Kidney (tissue), 14 donors: ENCODE data around the gene RAI1. TPM values are rescaled to one million over a fixed set of nuclear protein-coding genes. Genes with fewer than 3 reads are reported as not detected.
A peak's percentile ranks its signal among the peaks of the same experiment; 100 is the strongest.

Source experiments
- DNase-seq, 5 donors: peaks; one replicate each; pipeline ENCODE4 v3.0.0-alpha.2; 2013 to 2020
- FAIRE-seq: peaks from 2 replicates; lab custom pipeline; 2012; peaks lifted over from hg19 to GRCh38; lab: Jason Lieb, UNC
- H3K27ac ChIP-seq, 2 donors: one replicate each; pipeline ENCODE4 v1.7.0; 2013; ENCODE audit warnings: low read depth in 2 of 2, low read length in 2 of 2, inconsistent platforms in 1 of 2
- H3K27me3 ChIP-seq: one replicate; pipeline ENCODE4 v1.7.1; 2013; ENCODE audit warnings: low read length, inconsistent platforms; ENCODE audit not compliant: control insufficient read depth, insufficient read depth
- H3K36me3 ChIP-seq, 3 donors: one replicate each; pipeline versions ENCODE4 v1.7.0 to v1.7.1; 2013; ENCODE audit warnings: low read length in 3 of 3, control low read depth in 1 of 3, inconsistent platforms in 1 of 3; ENCODE audit not compliant: insufficient read depth in 3 of 3, control insufficient read depth in 2 of 3
- H3K4me1 ChIP-seq, 3 donors: one replicate each; pipeline versions ENCODE4 v1.7.0 to v1.7.1; 2013; ENCODE audit warnings: low read length in 3 of 3, inconsistent platforms in 1 of 3, low read depth in 1 of 3; ENCODE audit not compliant: control insufficient read depth in 2 of 3, insufficient read depth in 2 of 3
- H3K4me3 ChIP-seq, 3 donors: one replicate each; pipeline versions ENCODE4 v1.7.0 to v1.8.1; 2013; ENCODE audit warnings: low read length in 3 of 3, control low read depth in 1 of 3, inconsistent platforms in 1 of 3
- H3K9ac ChIP-seq, 3 donors: one replicate each; pipeline versions ENCODE4 v1.7.0 to v1.7.1; 2013; ENCODE audit warnings: low read length in 3 of 3, control low read depth in 1 of 3, inconsistent platforms in 1 of 3
- H3K9me3 ChIP-seq, 3 donors: one replicate each; pipeline versions ENCODE4 v1.7.0 to v1.7.1; 2013; ENCODE audit warnings: low read length in 3 of 3, control low read depth in 1 of 3, inconsistent platforms in 1 of 3; ENCODE audit not compliant: control insufficient read depth in 2 of 3, insufficient read depth in 1 of 3
- CTCF ChIP-seq: IDR thresholded peaks from 3 replicates; pipeline ENCODE4 v1.5.1; 2012; ENCODE audit warnings: mild to moderate bottlenecking, moderate library complexity, borderline replicate concordance; ENCODE audit not compliant: insufficient read depth; ENCODE audit errors: extremely low read depth
- intact Hi-C: fragments of 100-400 bp; cut with DNase I; formaldehyde crosslinking; loops from one replicate; pipeline ENCODE4 v1.11.1; 2022
- polyA plus RNA-seq: library from polyadenylated mRNA; stranded (reverse); fragments of 350-450 nt; fragmentation: Illumina TruSeq; extraction: RNeasy Lipid Tissue Mini Kit (QIAGEN cat#74804); gene quantifications from one replicate; pipeline ENCODE4 v1.2.3, GENCODE V29; 2014; ENCODE audit warnings: low read depth, low replicate concordance; ENCODE audit not compliant: insufficient read depth
- total RNA-seq: library from RNA; stranded (reverse); fragmentation: NEBNext Ultra II Directional; extraction: Animal tissue kit (Norgen Biotek cat#: 25700); gene quantifications from one replicate; pipeline ENCODE4 v1.2.1, GENCODE V29; 2021
- donor health status: control.
- donor health status: control.
- donor health status: control.
- donor health status: control.
- donor health status: control.
- donor health status: DM: yes; HTN: yes; CAD: no.
- donor health status: Normal renal cell carcinoma (clear cell type).

RAI1 gene
- total and polyA plus RNA-seq, 2 donors from 2014 or later: 6.7 to 50.5 TPM

DNA sequence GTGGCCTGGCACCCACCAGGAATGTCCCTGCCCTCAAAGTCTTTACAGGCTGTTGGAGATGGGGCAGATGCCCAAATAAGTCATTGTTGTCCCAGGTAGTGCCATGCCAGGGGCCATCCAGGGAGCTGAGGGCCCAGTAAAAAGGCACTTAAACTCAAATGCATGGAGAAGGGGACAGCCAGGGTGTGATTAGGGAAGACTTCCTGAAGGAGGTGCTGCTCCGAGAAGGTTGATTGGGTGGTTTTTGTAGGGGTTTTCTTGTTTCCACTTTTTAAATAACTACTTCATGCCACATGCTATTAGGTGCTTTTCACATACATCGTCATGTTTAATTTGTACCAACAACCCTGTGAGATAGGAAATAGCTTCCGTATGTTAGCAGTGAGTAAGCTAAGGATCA lies 66.9 kb downstream of the RAI1 start:
- no peak overlapping the region for H3K9ac ChIP-seq
- H3K4me3 ChIP-seq: no peak overlapping the region
- H3K4me1 ChIP-seq: peaks cover 0 to 20% (median 4%) of the 10 kb centered on the region in 3 donors
- FAIRE-seq (no peak), DNase-seq (no peak)
- H3K36me3 ChIP-seq: no peaks in the 10 kb centered on the region
- intact Hi-C loops: no loop called here
- no peak overlapping the region for H3K27ac ChIP-seq
- H3K9me3 ChIP-seq: no peaks in the 10 kb centered on the region
- TF ChIP-seq CTCF: no peak
- H3K27me3 ChIP-seq: no peaks in the 10 kb centered on the region

- Histone ChIP-seq H3K4me1 (peaks cover 0 to 22% (median 8%) of the 10 kb centered on the region in 3 donors), H3K9me3 (no peaks in the 10 kb centered on the region), H3K36me3 (no peaks in the 10 kb centered on the region), H3K4me3 (no peak overlapping the region), H3K9ac (no peak overlapping the region), H3K27ac (no peak overlapping the region), H3K27me3 (no peaks in the 10 kb centered on the region)
- intact Hi-C loops: no loop called here
- peak in 1 of 5 donors; percentile 70 for DNase-seq
- FAIRE-seq: no peak
- no peak for TF ChIP-seq CTCF
Observed at GRCh38 chr17:17748604-17749003, 67.3 kb downstream of the RAI1 start.

DNA sequence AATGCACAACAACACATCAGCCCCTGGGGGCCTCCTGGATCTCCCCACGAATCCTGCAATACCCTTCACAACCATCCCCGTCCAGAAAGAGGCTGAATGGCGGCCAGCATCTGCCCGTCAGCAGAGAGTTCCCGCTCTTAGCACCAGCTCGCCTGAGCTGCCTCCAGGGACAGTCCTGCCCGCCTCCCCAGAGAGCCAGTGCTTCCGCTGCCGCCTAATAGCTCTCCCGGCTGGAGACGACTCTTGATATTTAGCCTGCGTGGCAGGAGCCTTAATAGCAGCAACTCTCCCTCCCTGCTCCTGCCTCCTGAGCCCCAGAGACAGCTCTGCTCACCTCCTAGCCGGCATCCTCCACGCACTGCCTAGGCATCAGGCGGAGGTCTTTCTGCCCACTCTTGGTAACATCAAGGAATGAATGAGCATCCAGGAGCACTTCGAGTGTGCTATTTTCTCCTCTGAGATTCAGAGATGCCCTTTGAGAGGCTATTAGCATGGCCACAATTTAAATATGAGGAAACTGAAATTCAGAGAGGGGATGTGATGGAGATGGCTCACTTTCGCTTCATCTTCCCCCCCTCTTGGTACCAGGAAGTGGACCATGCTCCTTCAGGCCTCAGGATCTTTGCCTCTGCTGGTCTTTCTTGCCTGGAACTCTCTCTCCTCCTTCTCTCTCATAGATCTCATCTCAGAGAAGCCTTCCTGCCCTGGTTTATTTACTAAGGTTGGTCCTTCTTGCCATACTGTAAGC lies 67.9 kb downstream of the RAI1 start:
- H3K9me3 ChIP-seq: no peaks in the 10 kb centered on the region
- H3K36me3 ChIP-seq: no peaks in the 10 kb centered on the region
- H3K27me3 ChIP-seq: no peaks in the 10 kb centered on the region
- H3K27ac ChIP-seq: no peak overlapping the region
- TF ChIP-seq CTCF: no peak
- FAIRE-seq: no peak
- peaks cover 0 to 22% (median 8%) of the 10 kb centered on the region in 3 donors for H3K4me1 ChIP-seq
- intact Hi-C loops: no loop called here
- no peak for DNase-seq
- no peak overlapping the region for H3K9ac ChIP-seq
- no peak overlapping the region for H3K4me3 ChIP-seq
